ENCODE data around the gene CIDEB.

GRCh38 chr14:24313913-24314312 lies 6.1 kb upstream of the CIDEB start:
- TF ChIP-seq CTCF (IDR thresholded peaks at IDR 0.05) (no peak), POLR2A (IDR thresholded peaks at IDR 0.05) (no peak)

Data from thyroid gland (tissue), 4 donors.